Ovary (tissue), 9 donors: ENCODE data around the gene CD84. TPM values are rescaled to one million over a fixed set of nuclear protein-coding genes. Genes with fewer than 3 reads are reported as not detected.
"Not testable (repeated sequence)": the region's sequence is repeated elsewhere in the genome, so short reads cannot be mapped to it uniquely, and the experiment has no call there.

ENCODE experiments used
- DNase-seq, 5 donors: peaks; one replicate each; pipeline ENCODE4 v3.0.0-alpha.2; 2019 to 2020
- H3K27ac ChIP-seq, 2 donors: fragments of 200-600 bp; one replicate each; pipeline versions ENCODE4 v1.5.1 to v1.8.0; 2019 to 2022
- H3K27me3 ChIP-seq: fragments of 200-600 bp; one replicate; pipeline ENCODE4 v1.8.0; 2022
- H3K36me3 ChIP-seq: fragments of 200-600 bp; sonication (generic); one replicate; pipeline ENCODE4 v1.5.1; 2019
- H3K4me1 ChIP-seq: one replicate; pipeline ENCODE4 v1.8.1; 2013; ENCODE audit warnings: mild to moderate bottlenecking, moderate library complexity; ENCODE audit not compliant: insufficient read depth
- H3K4me3 ChIP-seq: fragments of 200-600 bp; sonication (generic); one replicate; pipeline ENCODE4 v1.5.1; 2017
- H3K9me3 ChIP-seq, 2 donors: fragments of 200-600 bp in 1 of 2; sonication (generic) in 1 of 2; one replicate each; pipeline versions ENCODE4 v1.5.1 to v1.8.1; 2013 to 2019; ENCODE audit warnings: mild to moderate bottlenecking in 1 of 2, moderate library complexity in 1 of 2
- EP300 ChIP-seq: sonication (generic); formaldehyde crosslinking; IDR thresholded peaks from one replicate; pipeline ENCODE4 v1.6.1; 2017; ENCODE audit warnings: antibody characterized with exemption
- POLR2A ChIP-seq: fragments of 450-650 bp; IDR thresholded peaks from one replicate; pipeline ENCODE4 v1.6.1; 2017; ENCODE audit warnings: antibody characterized with exemption, mild to moderate bottlenecking, moderate library complexity
- WGBS, 3 donors: extraction: QIAGEN DNeasy Blood & Tissue Kit in 1 of 3; methylation state at CpG; one replicate each; pipeline versions ENCODE4 v1.1.5 to v1.1.7; 2013 to 2017; 5-methylcytosine and 5-hydroxymethylcytosine counted together
- intact Hi-C, 4 donors: fragments of 100-400 bp; cut with DNase I; formaldehyde crosslinking; loops; one replicate each; pipeline versions ENCODE4 v1.11.0 to v1.15.1; 2022 to 2023
- polyA plus RNA-seq, 2 donors: library from polyadenylated mRNA; stranded (reverse); fragments of 200-250 nt in 1 of 2; fragments of 350-450 nt in 1 of 2; fragmentation: Illumina TruSeq in 1 of 2; extraction: RNeasy Lipid Tissue Mini Kit (QIAGEN cat#74804) in 1 of 2; gene quantifications; one replicate each; pipeline ENCODE4 v1.2.3, GENCODE V29; 2013 to 2014
- total RNA-seq, 7 donors: library from RNA; depleted of rRNA in 2 of 7; stranded (reverse); fragments of >200 nt in 2 of 7; fragmentation: NEBNext Ultra II Directional in 3 of 7; extraction: Animal tissue kit (Norgen Biotek cat#: 25700) in 3 of 7; gene quantifications; one replicate each; pipeline versions ENCODE4 v1.1.0 to v1.2.4, GENCODE V29; 2016 to 2023
- TF ChIP-seq, protein P1 (sequence below), 3 donors: fragments of 450-650 bp in 2 of 3; fragments of 200-600 bp in 1 of 3; IDR thresholded peaks; one replicate each; pipeline versions ENCODE4 v1.5.1 to v1.8.0; 2016 to 2022; ENCODE audit warnings: antibody characterized with exemption in 3 of 3, mild to moderate bottlenecking in 1 of 3
- donor health status: DM: no; HTN: no; CAD: no; lungs with moderate emphysema.
- donor health status: DM: no; HTN: no; CAD: no.
- donor health status: Bipolar disorder and iron deficiency.
- donor health status: DM: yes; HTN: yes; CAD: no.
- donor health status: DM: no; HTN: no; CAD: no.
- donor health status: DM: yes; HTN: yes; CAD: no.

Gene CD84
- total and polyA plus RNA-seq, 9 donors = 0.48 to 10.9 (median 2.0) TPM

DNA sequence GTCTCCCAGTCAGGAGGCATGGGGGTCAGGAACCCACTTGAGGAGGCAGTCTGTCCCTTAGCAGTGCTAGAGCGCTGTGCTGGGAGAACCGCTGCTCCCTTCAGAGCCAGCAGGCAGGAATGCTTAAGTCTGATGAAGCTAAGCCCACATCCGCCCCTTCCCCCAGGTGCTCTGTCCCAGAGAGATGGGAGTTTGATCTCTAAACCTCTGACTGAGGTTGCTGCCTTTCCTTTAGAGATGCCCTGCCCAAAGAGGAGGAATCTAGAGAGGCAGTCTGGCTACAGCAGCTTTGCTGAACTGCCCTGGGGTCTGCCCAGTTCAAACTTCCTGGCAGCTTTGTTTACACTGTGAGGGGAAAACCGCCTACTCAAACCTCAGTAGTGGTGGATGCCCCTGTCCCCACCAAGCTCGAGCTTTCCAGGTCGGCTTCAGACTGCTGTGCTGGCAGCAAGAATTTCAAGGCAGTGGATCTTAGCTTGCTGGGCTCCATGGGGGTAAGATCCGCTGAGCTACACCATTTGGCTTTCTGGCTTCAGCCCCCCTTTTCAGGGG, 49.8 kb downstream of the CD84 start:
- H3K4me1 ChIP-seq, H3K4me3 ChIP-seq, DNase-seq, H3K27ac ChIP-seq, H3K9me3 ChIP-seq, H3K36me3 ChIP-seq, intact Hi-C loops, H3K27me3 ChIP-seq: not testable (repeated sequence)
- 73 to 77% (median 75%) methylated on average over 7 of the region's 7 CpGs for WGBS, 3 donors

DNA sequence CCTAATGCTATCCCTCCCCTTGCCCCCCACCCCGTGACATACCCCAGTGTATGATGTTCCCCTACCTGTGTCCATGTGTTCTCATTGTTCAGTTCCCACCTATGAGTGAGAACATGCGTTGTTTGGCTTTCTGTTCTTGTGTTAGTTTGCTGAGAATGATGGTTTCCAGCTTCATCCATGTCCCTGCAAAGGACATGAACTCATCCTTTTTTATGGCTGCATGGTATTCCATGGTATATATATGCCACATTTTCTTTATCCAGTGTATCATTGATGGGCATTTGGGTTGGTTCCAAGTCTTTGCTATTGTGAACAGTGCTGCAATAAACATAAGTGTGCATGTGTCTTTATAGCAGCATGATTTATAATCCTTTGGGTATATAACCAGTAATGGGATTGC, 55.5 kb downstream of the CD84 start:
- H3K9me3 ChIP-seq, DNase-seq, H3K27ac ChIP-seq, intact Hi-C loops, H3K27me3 ChIP-seq, H3K4me3 ChIP-seq, H3K4me1 ChIP-seq, H3K36me3 ChIP-seq: not testable (repeated sequence)
- 66 to 88% (median 83%) methylated on average over 2 of the region's 2 CpGs for WGBS, 3 donors

DNA sequence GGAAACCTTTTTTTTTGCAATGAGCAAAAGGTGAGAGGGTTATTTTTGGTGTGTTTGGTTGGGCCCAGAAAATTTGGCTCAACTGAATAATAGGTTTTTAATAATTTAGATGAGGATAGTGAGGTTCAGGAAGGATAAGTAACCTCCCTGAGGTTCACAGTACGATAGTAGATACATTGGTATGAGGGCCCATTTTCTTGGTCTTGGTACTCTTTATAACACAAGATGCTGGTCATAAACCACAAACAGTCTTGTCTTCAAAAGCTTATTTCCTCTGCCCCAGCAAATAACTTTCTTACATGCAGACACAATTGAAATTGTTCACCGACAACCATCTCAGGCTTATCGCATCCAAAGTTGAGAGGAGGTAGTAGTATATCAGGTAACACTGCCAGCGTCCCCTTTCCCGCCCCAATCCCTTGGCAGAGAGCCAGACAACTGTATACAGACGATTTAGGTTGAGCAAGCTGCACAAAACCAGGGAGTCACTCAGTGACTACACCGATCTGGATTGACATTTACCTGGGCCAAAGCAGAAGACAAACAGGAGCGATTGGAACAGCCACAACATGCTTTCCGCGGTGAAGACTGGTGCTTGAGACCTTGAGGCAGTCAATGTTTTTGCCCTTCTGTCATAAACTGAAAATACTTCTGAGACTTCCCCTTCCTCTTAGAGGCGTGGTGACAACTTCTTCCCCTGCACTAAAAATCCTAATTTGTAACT, 56.5 kb downstream of the CD84 start, which contains the start of gene SLAMF6:
SLAMF6 (minus strand) TSS at position 634 of the 724 bp plus-strand sequence; CDS start at position 571, 63 bp downstream.
- no peaks in the 10 kb centered on the region for H3K4me1 ChIP-seq
- 77 to 78% (median 77%) methylated on average over 11 of the region's 11 CpGs for WGBS, 3 donors

DNA sequence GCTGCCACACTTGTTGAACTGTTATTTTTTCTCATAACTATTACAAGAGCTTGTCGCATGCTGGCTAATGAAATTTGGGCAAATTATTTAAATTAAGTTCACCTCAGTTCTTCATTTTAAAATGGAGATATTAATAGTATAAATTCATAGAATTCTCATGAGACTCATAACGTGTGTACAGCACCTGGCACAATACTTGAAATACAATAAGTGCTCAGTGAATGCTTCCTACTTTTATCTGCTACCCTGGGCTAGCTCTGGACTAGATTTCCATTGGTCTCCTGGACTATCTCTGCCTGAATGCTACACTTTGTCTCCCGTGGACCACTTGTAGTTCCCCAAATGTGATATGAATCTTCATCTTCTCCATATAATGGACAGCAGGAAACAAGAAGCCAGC, 57.2 kb downstream of the CD84 start:
- H3K4me1 ChIP-seq = no peaks in the 10 kb centered on the region
- no peaks in the 10 kb centered on the region for H3K9me3 ChIP-seq
- no peaks in the 10 kb centered on the region for H3K27me3 ChIP-seq
- DNase-seq = no peak
- H3K36me3 ChIP-seq = no peaks in the 10 kb centered on the region
- 53 to 62% (median 60%) methylated on average over 3 of the region's 3 CpGs for WGBS, 3 donors
- no peak overlapping the region for H3K4me3 ChIP-seq
- TF ChIP-seq POLR2A = no peak
- TF ChIP-seq, protein P1, sequence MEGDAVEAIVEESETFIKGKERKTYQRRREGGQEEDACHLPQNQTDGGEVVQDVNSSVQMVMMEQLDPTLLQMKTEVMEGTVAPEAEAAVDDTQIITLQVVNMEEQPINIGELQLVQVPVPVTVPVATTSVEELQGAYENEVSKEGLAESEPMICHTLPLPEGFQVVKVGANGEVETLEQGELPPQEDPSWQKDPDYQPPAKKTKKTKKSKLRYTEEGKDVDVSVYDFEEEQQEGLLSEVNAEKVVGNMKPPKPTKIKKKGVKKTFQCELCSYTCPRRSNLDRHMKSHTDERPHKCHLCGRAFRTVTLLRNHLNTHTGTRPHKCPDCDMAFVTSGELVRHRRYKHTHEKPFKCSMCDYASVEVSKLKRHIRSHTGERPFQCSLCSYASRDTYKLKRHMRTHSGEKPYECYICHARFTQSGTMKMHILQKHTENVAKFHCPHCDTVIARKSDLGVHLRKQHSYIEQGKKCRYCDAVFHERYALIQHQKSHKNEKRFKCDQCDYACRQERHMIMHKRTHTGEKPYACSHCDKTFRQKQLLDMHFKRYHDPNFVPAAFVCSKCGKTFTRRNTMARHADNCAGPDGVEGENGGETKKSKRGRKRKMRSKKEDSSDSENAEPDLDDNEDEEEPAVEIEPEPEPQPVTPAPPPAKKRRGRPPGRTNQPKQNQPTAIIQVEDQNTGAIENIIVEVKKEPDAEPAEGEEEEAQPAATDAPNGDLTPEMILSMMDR (IDR thresholded peaks at IDR 0.05) = no peak
- no peak for TF ChIP-seq EP300
- H3K27ac ChIP-seq = no peak overlapping the region
- intact Hi-C loops = no loop called here

More for the DNA sequence above, 56.5 kb downstream of the CD84 start, which contains the start of gene SLAMF6:
- intact Hi-C loops = no loop called here
- Histone ChIP-seq H3K27me3 (no peaks in the 10 kb centered on the region), H3K27ac (no peak within 1 kb of the TSS), H3K36me3 (no peaks in the 10 kb centered on the region), H3K4me3 (no peak within 1 kb of the TSS), H3K9me3 (no peaks in the 10 kb centered on the region)
- TF ChIP-seq, protein P1 (IDR thresholded peaks at IDR 0.05) = no peak
- no peak for TF ChIP-seq POLR2A
- TF ChIP-seq EP300 = no peak
- no peak for DNase-seq

DNA sequence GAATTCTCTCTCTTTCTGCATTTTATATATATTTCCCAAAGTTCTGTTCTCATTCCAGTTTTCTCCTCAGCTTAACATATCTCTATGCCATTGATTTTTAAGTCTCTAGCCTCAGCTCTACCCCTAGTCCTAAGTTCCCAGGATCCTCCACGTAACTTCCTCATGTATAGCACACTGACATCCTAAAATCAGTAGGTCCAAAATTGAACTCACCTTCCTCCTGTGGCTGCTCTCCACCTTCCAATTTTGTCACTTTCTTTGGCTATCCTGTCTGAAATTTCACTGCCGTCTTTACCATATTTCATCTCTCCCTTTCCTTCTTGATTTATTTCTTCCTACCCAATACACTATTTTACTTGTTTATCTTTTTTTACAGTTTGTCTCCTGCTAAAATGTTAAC, 57.7 kb downstream of the CD84 start:
- 55 to 61% (median 60%) methylated on average over 2 of the region's 2 CpGs for WGBS, 3 donors
- no peaks in the 10 kb centered on the region for H3K9me3 ChIP-seq
- no peaks in the 10 kb centered on the region for H3K36me3 ChIP-seq
- H3K4me1 ChIP-seq = no peaks in the 10 kb centered on the region
- H3K27ac ChIP-seq = no peak overlapping the region
- H3K4me3 ChIP-seq = no peak overlapping the region
- TF ChIP-seq, protein P1 (IDR thresholded peaks at IDR 0.05) = no peak
- TF ChIP-seq EP300 (no peak), POLR2A (no peak)
- intact Hi-C loops = no loop called here
- H3K27me3 ChIP-seq = no peaks in the 10 kb centered on the region
- no peak for DNase-seq
